HG03342 (cell line): ENCODE measurements around the gene SAC3D1.

ENCODE experiments used
- ATAC-seq: cut with Tn5 transposase; IDR thresholded peaks from one replicate; pipeline ENCODE4 v1.9.1; 2021; ENCODE audit warnings: mild to moderate bottlenecking, moderate library complexity; ENCODE audit not compliant: unreplicated experiment

Gene SAC3D1

GRCh38 chr11:65059523-65059922 is 18.5 kb downstream of the SAC3D1 start:
- no peak for ATAC-seq

DNA sequence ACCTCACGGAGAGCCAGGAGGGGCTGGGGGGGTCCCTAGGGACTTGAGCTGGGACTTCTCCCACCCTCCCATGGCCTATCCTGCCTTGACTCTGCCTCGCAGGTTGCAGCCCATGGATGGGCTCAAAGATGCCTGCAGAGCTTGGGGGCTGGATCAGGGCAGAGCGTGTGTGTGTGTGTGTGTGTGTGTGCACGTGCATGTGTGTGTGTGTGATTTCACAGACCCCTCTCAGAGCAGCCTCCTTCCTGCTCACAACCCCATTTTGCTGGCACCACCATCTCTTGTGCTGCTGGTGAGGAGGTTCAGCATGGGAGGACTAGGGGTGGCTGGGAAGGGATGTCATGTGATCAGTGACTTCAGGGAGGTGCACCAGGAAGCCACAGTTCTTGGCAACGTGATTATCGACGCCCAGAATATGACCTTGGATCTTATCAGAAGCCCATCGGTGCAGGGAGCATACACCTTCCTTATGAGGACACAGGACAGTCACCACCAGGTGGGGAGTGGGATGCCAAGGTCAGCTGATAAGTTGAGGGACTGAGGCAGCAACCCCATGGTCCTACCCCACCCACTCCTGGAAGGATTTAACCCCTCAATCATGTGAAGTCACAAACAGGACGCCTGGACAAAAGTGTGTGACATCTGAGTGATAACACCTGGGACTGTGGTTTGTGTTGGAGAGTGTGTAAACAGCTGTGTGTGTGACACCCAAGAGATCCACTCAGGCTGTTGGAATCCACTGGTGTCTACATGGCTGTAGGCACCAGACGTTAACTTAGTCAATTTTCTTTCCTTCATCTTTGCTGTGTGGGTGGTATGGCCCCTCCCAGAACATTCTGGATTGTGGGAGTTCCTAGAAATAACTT is 19.2 kb downstream of the SAC3D1 start:
- ATAC-seq, result no peak

DNA sequence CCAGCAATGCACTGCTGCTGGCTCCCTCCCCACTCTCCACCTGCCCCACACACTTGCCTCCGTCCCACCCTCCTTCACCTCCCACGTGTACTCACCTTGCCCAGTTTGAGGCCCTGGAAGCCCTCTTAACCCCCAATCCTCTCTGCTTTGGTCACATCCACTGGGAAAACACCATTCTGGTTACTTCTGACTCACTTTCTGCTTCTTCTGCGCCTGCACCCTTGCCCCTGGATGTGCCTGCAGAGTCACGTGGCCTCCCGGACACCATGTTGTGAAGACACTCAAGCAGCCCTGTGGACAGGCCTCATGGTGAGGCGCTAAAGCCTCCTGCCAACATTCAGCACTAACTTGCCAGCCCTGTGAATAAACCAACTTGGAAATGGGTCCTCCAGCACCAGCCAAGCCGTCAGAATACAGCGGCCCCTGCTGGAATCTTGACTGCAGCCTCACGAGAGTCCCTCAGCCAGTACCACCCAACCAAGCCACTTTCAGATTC is 20.0 kb downstream of the SAC3D1 start:
- ATAC-seq, result no peak

DNA sequence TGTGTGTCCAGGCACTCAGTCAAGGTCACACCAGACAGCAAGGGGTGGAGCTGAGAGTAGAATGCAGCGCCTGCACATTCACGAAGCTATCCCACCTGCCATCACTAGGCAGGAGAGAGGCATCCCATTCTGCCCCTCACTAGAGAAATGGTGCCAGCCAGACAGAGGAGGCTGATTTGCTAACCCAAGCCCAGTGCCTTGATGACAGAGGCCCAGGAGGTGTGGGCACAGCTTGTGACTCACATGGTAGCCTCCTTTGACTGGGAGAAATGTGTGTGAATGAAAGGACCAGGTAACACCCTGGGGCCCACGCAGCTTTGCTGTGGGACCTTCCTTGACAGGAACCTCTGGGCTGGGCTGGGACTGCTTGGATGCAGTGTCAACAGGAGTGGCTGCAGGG is 22.5 kb downstream of the SAC3D1 start:
- no peak for ATAC-seq

DNA sequence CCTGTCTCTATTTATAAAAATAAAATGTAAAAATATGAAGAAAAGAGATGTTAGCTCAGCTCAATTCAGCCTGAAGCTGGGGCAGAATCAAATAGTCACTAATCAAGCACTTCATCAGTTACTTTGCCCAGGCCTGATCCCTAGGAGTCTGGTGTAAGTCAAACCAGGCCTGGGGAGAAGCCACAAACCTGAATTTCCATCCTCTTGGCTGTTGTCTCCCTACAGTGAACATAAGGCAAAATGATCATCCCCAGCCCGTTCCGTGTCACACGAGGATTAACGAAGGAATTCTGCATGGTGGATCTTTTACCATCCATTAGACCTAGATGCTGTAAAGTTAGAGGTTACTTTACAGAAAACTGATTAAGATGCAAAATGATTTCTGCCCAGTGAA is 23.8 kb downstream of the SAC3D1 start:
- no peak for ATAC-seq

DNA sequence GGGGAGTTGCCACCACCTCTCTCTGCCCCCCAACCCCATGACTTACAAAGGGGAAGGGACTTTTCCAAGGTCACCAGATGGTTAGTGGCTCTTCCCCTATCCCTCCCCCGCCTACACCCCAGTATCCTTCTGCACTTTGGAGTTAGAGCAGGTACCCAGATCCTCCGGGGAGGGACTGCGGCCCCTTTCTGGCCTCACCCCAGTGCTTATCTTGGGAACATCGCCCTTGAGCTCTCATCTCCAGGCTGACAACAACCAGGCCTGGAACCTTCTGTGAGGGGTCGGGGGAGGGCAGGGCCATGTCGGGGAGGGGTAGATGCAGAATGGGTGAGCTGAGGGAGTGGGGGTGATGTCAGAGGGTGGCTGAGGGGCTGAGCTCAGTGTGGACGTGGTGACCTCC is 24.8 kb downstream of the SAC3D1 start:
- no peak for ATAC-seq

DNA sequence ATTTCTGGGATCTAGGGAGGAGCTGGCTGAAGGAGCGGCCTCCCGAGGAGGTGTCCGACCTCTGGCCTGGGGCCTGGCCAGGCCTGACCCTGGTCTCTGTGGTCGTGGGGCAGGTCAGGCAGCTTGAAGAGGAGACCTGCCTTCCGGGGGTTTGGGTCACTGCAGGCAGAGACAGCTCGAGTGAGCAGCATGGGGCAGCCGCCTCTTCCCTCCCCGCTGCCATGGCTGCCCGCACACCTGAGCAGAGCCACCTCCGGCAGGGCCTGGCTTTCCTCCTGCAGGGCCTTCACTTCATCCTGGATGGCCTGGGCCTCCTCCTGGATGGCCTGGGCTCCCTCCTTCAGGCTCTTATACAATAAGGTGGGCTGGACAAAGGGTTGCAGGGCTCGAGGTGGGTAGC is 25.3 kb downstream of the SAC3D1 start:
- ATAC-seq, result no peak

- ATAC-seq, result no peak
Observed at GRCh38 chr11:65066805-65067291, 25.8 kb downstream of the SAC3D1 start.

GRCh38 chr11:65067446-65067845 is 26.4 kb downstream of the SAC3D1 start:
- ATAC-seq, result no peak

GRCh38 chr11:65069217-65069616 is 28.2 kb downstream of the SAC3D1 start:
- no peak for ATAC-seq

DNA sequence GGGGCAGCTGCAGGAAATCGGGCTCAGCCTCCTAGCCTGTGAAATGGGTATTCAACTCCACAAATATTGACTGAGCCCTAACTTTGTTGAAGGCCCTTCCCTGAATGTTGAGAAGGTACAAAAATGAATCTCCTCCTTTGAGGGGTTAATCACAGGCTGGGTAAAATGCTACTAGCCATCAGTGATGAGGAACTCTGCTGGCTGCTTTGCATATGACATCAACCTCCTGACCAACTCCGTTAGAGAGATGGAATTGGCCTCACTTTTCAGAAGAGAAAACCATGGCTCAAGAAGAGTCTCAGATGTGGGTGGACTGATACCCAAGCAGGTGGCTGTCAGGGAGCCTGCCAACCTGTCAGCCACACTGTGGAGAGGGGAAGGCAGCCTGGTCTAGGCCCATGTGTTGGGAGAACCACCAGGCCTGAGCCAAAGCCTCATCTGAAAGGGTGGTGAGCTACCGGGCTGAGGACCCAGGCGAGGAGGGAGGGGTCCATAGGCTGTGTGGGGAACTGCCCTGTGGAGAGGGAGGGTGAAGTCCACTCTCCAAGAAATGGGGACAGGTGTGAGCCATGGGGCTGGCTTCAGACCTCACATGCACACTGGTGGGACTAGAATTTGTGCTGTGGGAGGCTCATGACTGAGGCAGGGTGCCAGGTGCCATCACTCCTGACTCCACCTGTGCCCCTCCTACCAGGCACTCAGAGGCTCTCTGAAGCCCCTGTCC is 31.1 kb downstream of the SAC3D1 start:
- no peak for ATAC-seq

- no peak for ATAC-seq
Observed at GRCh38 chr11:65072631-65072966, 31.6 kb downstream of the SAC3D1 start.

- ATAC-seq, result no peak
Observed at GRCh38 chr11:65077451-65077850, 36.4 kb downstream of the SAC3D1 start.

DNA sequence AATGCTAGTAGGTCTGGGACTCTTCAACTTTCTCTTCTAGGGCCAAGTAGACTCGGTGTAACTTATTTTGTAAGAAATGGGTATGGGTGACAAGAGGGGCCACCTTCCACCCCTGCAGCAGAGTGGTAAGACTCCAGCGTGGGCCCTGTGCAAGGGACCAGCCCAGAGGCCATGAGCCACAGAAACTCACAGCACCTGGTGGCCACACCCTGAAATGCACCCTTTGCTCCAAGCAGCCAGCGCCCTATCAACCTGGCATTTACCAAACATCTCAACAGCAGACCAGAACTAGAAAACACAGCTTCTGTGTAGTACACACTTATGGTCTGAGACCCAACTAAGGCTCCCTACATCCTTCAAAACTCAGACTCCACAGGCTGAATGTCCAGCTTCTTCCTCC is 37.1 kb downstream of the SAC3D1 start:
- ATAC-seq, result no peak

GRCh38 chr11:65078786-65079342 is 37.9 kb downstream of the SAC3D1 start:
- no peak for ATAC-seq

- ATAC-seq, result peak; percentile 18
Observed at GRCh38 chr11:65083134-65083833, 42.3 kb downstream of the SAC3D1 start.

DNA sequence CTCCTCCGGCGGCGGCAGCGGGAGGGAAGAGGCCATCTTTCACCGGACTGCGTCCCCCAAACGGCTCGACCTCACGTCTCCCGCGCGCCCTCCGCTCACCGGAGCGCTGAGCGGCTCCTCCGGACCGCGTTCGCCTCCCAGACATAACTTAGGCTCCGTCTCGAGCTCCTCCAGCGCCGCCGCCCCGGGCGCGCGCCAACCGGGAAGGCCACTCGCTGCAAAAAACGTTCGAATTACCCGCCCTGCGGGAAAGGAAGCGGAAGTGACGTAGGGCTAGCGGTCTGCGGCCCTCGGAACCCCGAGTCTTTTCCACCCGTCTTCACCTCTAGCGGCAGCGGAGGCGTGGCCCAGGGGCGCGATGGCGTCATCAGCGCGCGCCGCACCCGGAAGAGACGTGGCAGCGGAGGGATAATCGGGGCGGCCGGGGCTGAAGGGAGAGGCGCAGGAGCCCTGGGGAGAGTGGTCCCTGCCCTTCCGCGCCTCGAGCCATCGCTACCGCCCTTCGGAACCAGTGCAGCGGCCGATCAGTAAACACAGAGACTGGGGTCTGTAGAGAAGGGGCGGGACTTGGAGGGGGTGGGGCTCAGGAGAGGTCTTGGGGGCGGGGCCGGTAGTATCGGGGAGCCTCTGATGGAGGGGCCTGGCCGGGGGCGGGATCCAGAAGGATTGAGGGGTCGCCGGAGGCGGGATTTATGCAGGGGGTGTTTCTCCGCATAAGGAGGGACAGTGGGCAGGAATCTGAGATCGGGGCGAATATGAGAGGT is 43.0 kb downstream of the SAC3D1 start, which contains the start of the genes CDCA5 and ZFPL1:
CDCA5 (minus strand) TSS at position 207 of the 764 bp plus-strand sequence; CDS start at position 145, 62 bp downstream.
ZFPL1 (plus strand) TSS at position 389 of the 764 bp plus-strand sequence. CDS start 477 bp downstream, outside the sequence.
- peak; percentile 78 for ATAC-seq

- ATAC-seq, result no peak
Observed at GRCh38 chr11:65084598-65085375, 43.8 kb downstream of the SAC3D1 start.

GRCh38 chr11:65085446-65085845 is 44.4 kb downstream of the SAC3D1 start:
- no peak for ATAC-seq
